Panc1 (cell line): ENCODE measurements around the gene POLR1E. TPM values are rescaled to one million over a fixed set of nuclear protein-coding genes. Genes with fewer than 3 reads are reported as not detected.
A peak's percentile ranks its signal among the peaks of the same experiment; 100 is the strongest.

Experiments
- ATAC-seq: fragments of 200-7000 bp; cut with Tn5 transposase; 2 replicates; pipeline ENCODE4 v1.9.1; 2020; ENCODE audit warnings: mild to moderate bottlenecking, moderate library complexity
- BruUV-seq: library from RNA; stranded (reverse); fragments of 400-500 nt; replicated peaks from 2 replicates; lab custom pipeline; 2021; lab: Mats Ljungman, UMichigan
- CTCF ChIA-PET: fragments of 300-600 bp; sonication (Branson Sonifier 250); formaldehyde crosslinking; loops from one replicate; lab custom pipeline; 2022; ENCODE audit warnings: antibody characterized with exemption; lab: Charles Lee
- POLR2A ChIA-PET: fragments of 300-600 bp; sonication (Branson Sonifier 250); formaldehyde crosslinking; loops from one replicate; lab custom pipeline; 2022; ENCODE audit warnings: antibody characterized with exemption; lab: Charles Lee
- DNase-seq: peaks from one replicate; pipeline ENCODE4 v3.0.0-alpha.2; 2010; ENCODE audit warnings: low read depth, low spot score
- H3K27ac ChIP-seq: 2 replicates; pipeline ENCODE4 v1.5.1; 2011; ENCODE audit warnings: mild to moderate bottlenecking, low read length, inconsistent platforms
- H3K27me3 ChIP-seq: fragments of 200-500 bp; sonication (Bioruptor generic); 2 replicates; pipeline ENCODE4 v1.6.0; 2014; ENCODE audit warnings: low read length, inconsistent platforms; ENCODE audit not compliant: control insufficient read depth, insufficient read depth
- H3K36me3 ChIP-seq: fragments of 200-500 bp; sonication (Bioruptor generic); 2 replicates; pipeline ENCODE4 v1.5.1; 2014; ENCODE audit warnings: inconsistent platforms, mild to moderate bottlenecking, low read length, moderate library complexity; ENCODE audit not compliant: control insufficient read depth, insufficient read depth
- H3K4me1 ChIP-seq: 2 replicates; pipeline ENCODE4 v1.5.1; 2011; ENCODE audit warnings: inconsistent platforms, mild to moderate bottlenecking, low read length, moderate library complexity; ENCODE audit not compliant: control insufficient read depth, insufficient read depth
- H3K4me3 ChIP-seq, 2 experiments: 2 replicates each; pipeline ENCODE4 v1.5.1; 2011 to 2012; ENCODE audit warnings: low read depth in 2 of 2, low read length in 2 of 2, mild to moderate bottlenecking in 2 of 2, inconsistent platforms in 1 of 2, moderate library complexity in 1 of 2
- H3K9me3 ChIP-seq: fragments of 200-500 bp; sonication (Bioruptor generic); 2 replicates; pipeline ENCODE4 v1.5.1; 2014; ENCODE audit warnings: low read depth, mild to moderate bottlenecking, inconsistent platforms, low read length, moderate library complexity; ENCODE audit not compliant: control insufficient read depth, insufficient read depth
- CTCF ChIP-seq: fragments of 450-650 bp; IDR thresholded peaks from 2 replicates; pipeline ENCODE4 v1.5.1; 2017; ENCODE audit warnings: mild to moderate bottlenecking
- POLR2AphosphoS5 ChIP-seq: IDR thresholded peaks from 2 replicates; pipeline ENCODE4 v1.6.1; 2012; ENCODE audit warnings: mild to moderate bottlenecking, low read depth, low read length, moderate library complexity
- REST ChIP-seq, 2 experiments: IDR thresholded peaks; 2 replicates each; pipeline ENCODE4 v1.6.1; 2011 to 2012; ENCODE audit warnings: low read depth in 2 of 2, control low read depth in 1 of 2, low read length in 1 of 2, mild to moderate bottlenecking in 1 of 2, moderate library complexity in 1 of 2; ENCODE audit not compliant: insufficient read depth in 1 of 2
- SIN3A ChIP-seq: IDR thresholded peaks from 2 replicates; pipeline ENCODE4 v1.6.1; 2012; ENCODE audit warnings: low read depth, mild to moderate bottlenecking, low read length, moderate library complexity, borderline replicate concordance; ENCODE audit not compliant: insufficient read depth
- TCF7L2 ChIP-seq: IDR thresholded peaks from 2 replicates; pipeline ENCODE4 v1.6.1; 2011; ENCODE audit warnings: mild to moderate bottlenecking, low read depth, low read length, inconsistent platforms
- in situ Hi-C: cut with HindIII; loops from 2 replicates; pipeline ENCODE4 v1.10.0; 2016; ENCODE audit warnings: low sequenced_read_pairs, low pct_unique_long_range_greater_than_20kb
- intact Hi-C: fragments of 100-400 bp; cut with micrococcal nuclease; formaldehyde crosslinking; loops from one replicate; pipeline ENCODE4 v1.10.0; 2022; ENCODE audit not compliant: unreplicated experiment
- total RNA-seq: library from RNA; stranded (reverse); gene quantifications from one replicate; pipeline ENCODE4 v1.2.1, GENCODE V29; 2021; ENCODE audit not compliant: unreplicated experiment

The POLR1E gene
- total RNA-seq, 1 experiment from 2014 or later: 93.8 TPM

GRCh38 chr9:37441776-37442370 is 43.9 kb upstream of the POLR1E start:
- no peaks in the 10 kb centered on the region for H3K9me3 ChIP-seq
- H3K4me1 ChIP-seq: peaks cover 7% of the 10 kb centered on the region
- POLR2A ChIA-PET: no interaction called here
- DNase-seq (no peak), ATAC-seq (0 out of 2 replicates have a peak, but pooled peaks have one; percentile 3)
- no peaks in the 10 kb centered on the region for H3K27me3 ChIP-seq
- CTCF ChIA-PET: no interaction called here
- peaks cover 44% of the 10 kb centered on the region for H3K36me3 ChIP-seq
- H3K4me3 ChIP-seq: no peak overlapping the region
- in situ Hi-C loops: no loop called here
- H3K27ac ChIP-seq: no peak overlapping the region
- no TSS peak for BruUV-seq
- TF ChIP-seq CTCF (no peak), POLR2AphosphoS5 (no peak), TCF7L2 (no peak), REST (IDR thresholded peaks at IDR 0.05; ENCODE audit: insufficient read depth in 1 of 2, low read depth in 2 of 2, low read length in 1 of 2) (no peak), SIN3A (no peak)
- intact Hi-C loops: no loop called here

- Histone ChIP-seq H3K36me3 (peaks cover 39% of the 10 kb centered on the region), H3K27me3 (no peaks in the 10 kb centered on the region), H3K4me3 (no peak overlapping the region), H3K4me1 (peaks cover 7% of the 10 kb centered on the region), H3K27ac (no peak overlapping the region), H3K9me3 (no peaks in the 10 kb centered on the region)
- in situ Hi-C loops: no loop called here
- intact Hi-C loops: no loop called here
- ATAC-seq (no peak), DNase-seq (no peak)
- CTCF ChIA-PET: no interaction called here
- POLR2A ChIA-PET: no interaction called here
- no peak for TF ChIP-seq REST (IDR thresholded peaks at IDR 0.05; ENCODE audit: insufficient read depth in 1 of 2, low read depth in 2 of 2, low read length in 1 of 2)
- no peak for TF ChIP-seq SIN3A
- no peak for TF ChIP-seq POLR2AphosphoS5
- no peak for TF ChIP-seq CTCF
- TF ChIP-seq TCF7L2: no peak
- no TSS peak for BruUV-seq
These were observed 43.2 kb upstream of the POLR1E start for GRCh38 chr9:37442556-37442955.
